Mammary epithelial cell (primary cell): ENCODE results near the gene MKI67.

Experiments
- CTCF ChIP-seq, 2 donors: IDR thresholded peaks in 1 of 2; conservative IDR thresholded peaks in 1 of 2; 2 replicates each; pipeline ENCODE4 v1.5.1; 2011 to 2012; ENCODE audit warnings: inconsistent platforms in 2 of 2, low read length in 2 of 2, mild to moderate bottlenecking in 2 of 2, control low read depth in 1 of 2, low read depth in 1 of 2; ENCODE audit not compliant: insufficient read depth in 1 of 2; ENCODE audit errors: extremely low read depth in 1 of 2
- EZH2 ChIP-seq: IDR thresholded peaks from 2 replicates; pipeline ENCODE4 v1.6.1; 2012; ENCODE audit warnings: low read length, inconsistent platforms, borderline replicate concordance

DNA sequence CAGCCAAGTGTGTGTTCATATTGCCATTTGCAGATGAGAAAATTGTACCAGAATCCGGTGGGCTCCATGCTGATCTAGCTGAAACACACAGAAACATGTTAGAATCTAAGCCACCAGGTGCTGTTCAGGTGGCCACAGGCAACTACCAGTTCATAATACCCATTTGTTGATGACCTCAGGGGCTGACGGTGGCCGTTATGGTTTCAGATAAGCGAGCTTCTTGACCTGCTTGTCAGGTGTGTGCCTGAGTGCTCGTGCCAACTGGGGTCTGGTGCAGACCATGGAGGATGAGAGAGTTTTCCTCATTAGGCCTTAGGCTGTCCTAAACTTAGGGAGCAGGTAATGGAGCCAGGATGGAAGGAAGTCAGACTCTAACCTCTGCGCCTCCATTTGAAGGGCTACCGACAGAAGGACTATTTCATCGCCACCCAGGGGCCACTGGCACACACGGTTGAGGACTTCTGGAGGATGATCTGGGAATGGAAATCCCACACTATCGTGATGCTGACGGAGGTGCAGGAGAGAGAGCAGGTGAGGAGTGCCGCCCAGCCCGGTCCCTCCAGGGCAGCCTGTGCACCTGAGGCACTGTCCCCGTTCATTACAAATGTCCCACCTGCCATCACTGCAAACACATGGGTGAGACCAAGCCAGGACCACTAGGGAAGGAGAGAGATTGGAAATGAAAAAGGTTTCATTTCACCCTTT lies 53.1 kb downstream of the MKI67 start:
- no peak for TF ChIP-seq CTCF (conservative IDR thresholded peaks at IDR 0.05 in 1 of 2, IDR thresholded peaks at IDR 0.05 in 1 of 2; ENCODE audit: extremely low read depth in 1 of 2, insufficient read depth in 1 of 2, low read depth in 1 of 2, low read length in 2 of 2)
- TF ChIP-seq EZH2 = no peak
